Left ventricle myocardium inferior (tissue), 1 donor: ENCODE data around the gene CLCN1. TPM values are rescaled to one million over a fixed set of nuclear protein-coding genes. Genes with fewer than 3 reads are reported as not detected.

ENCODE experiments used
- DNase-seq: peaks from one replicate; pipeline ENCODE4 v3.0.0-alpha.2; 2020
- H3K27ac ChIP-seq: fragments of 200-600 bp; replicated peaks from 2 replicates; pipeline ENCODE4 v1.8.0; 2021
- H3K27me3 ChIP-seq: fragments of 200-600 bp; 2 replicates; pipeline ENCODE4 v1.8.0; 2021; ENCODE audit warnings: low read depth
- H3K36me3 ChIP-seq: fragments of 200-600 bp; 2 replicates; pipeline ENCODE4 v1.8.0; 2021
- H3K4me1 ChIP-seq: fragments of 200-600 bp; 2 replicates; pipeline ENCODE4 v1.8.0; 2021
- H3K4me3 ChIP-seq: fragments of 200-600 bp; 2 replicates; pipeline ENCODE4 v1.8.0; 2021; ENCODE audit warnings: mild to moderate bottlenecking, moderate library complexity
- H3K9me3 ChIP-seq: fragments of 200-600 bp; replicated peaks from 2 replicates; pipeline ENCODE4 v1.8.0; 2021
- CTCF ChIP-seq: fragments of 200-600 bp; IDR thresholded peaks from 2 replicates; pipeline ENCODE4 v1.8.0; 2021; ENCODE audit warnings: antibody characterized with exemption, mild to moderate bottlenecking, borderline replicate concordance
- intact Hi-C: fragments of 100-400 bp; cut with micrococcal nuclease; formaldehyde crosslinking; loops from one replicate; pipeline ENCODE4 v1.11.0; 2022
- total RNA-seq: library from RNA; stranded (reverse); fragmentation: NEBNext Ultra II Directional; extraction: Animal tissue kit (Norgen Biotek cat#: 25700); gene quantifications from one replicate; pipeline ENCODE4 v1.2.1, GENCODE V29; 2021
- donor health status: DM: no; HTN: yes; CAD: no; lungs with severe emphysema.

CLCN1 gene
- total RNA-seq, 1 donor from 2014 or later: not detected

GRCh38 chr7:143284591-143285469 is 31.1 kb upstream of the CLCN1 start, which contains the start of gene TMEM139:
TMEM139 (plus strand) TSS chr7:143284958; CDS start chr7:143285958, 1,000 bp downstream.
- no peak for TF ChIP-seq CTCF
- Histone ChIP-seq H3K27me3 (no peaks in the 10 kb centered on the region), H3K36me3 (no peaks in the 10 kb centered on the region), H3K9me3 (no peaks in the 10 kb centered on the region), H3K27ac (peak within 1 kb of the TSS; percentile 75), H3K4me1 (peaks cover 65% of the 10 kb centered on the region), H3K4me3 (peak within 1 kb of the TSS; percentile 57)
- intact Hi-C loops: no loop called here
- DNase-seq: no peak

- peaks cover 65% of the 10 kb centered on the region for H3K4me1 ChIP-seq
Observed at GRCh38 chr7:143285470-143285778, 30.5 kb upstream of the CLCN1 start.

DNA sequence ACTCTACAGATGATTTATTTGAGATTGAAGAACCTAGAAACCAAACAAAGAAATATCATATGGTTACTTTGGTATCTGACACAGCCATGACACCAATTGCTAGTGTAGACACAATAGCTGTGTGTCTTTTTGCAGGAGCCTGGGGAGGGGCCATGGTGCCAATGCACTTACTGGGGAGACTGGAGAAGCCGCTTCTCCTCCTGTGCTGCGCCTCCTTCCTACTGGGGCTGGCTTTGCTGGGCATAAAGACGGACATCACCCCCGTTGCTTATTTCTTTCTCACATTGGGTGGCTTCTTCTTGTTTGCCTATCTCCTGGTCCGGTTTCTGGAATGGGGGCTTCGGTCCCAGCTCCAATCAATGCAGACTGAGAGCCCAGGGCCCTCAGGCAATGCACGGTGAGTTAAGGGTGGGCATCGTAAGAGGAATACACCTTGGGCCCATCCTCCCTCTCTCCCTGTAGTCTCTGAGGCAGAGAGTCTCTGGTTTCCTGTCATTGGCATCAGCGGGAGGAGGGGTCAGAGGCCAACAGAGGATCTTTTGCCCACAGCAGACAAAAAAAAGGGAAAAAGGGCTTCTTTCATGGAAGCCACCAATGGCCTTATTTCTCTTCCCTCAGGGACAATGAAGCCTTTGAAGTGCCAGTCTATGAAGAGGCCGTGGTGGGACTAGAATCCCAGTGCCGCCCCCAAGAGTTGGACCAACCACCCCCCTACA is 29.9 kb upstream of the CLCN1 start:
- peak overlapping the region; percentile 75 for H3K27ac ChIP-seq
- intact Hi-C loops: no loop called here
- no peaks in the 10 kb centered on the region for H3K9me3 ChIP-seq
- no peaks in the 10 kb centered on the region for H3K27me3 ChIP-seq
- TF ChIP-seq CTCF: no peak
- H3K4me3 ChIP-seq: peak overlapping the region; percentile 57
- H3K36me3 ChIP-seq: no peaks in the 10 kb centered on the region
- no peak for DNase-seq
- peaks cover 66% of the 10 kb centered on the region for H3K4me1 ChIP-seq

More at GRCh38 chr7:143285470-143285778, 30.5 kb upstream of the CLCN1 start:
- Histone ChIP-seq H3K27me3 (no peaks in the 10 kb centered on the region), H3K4me3 (peak overlapping the region; percentile 57), H3K27ac (peak overlapping the region; percentile 75), H3K9me3 (no peaks in the 10 kb centered on the region), H3K36me3 (no peaks in the 10 kb centered on the region)
- DNase-seq: peak; percentile 30
- intact Hi-C loops: no loop called here
- TF ChIP-seq CTCF: no peak

DNA sequence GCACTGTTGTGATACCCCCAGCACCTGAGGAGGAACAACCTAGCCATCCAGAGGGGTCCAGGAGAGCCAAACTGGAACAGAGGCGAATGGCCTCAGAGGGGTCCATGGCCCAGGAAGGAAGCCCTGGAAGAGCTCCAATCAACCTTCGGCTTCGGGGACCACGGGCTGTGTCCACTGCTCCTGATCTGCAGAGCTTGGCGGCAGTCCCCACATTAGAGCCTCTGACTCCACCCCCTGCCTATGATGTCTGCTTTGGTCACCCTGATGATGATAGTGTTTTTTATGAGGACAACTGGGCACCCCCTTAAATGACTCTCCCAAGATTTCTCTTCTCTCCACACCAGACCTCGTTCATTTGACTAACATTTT is 29.4 kb upstream of the CLCN1 start:
- H3K27me3 ChIP-seq: no peaks in the 10 kb centered on the region
- intact Hi-C loops: no loop called here
- peaks cover 3% of the 10 kb centered on the region for H3K36me3 ChIP-seq
- peaks cover 72% of the 10 kb centered on the region for H3K4me1 ChIP-seq
- no peak overlapping the region for H3K4me3 ChIP-seq
- DNase-seq: no peak
- no peak for TF ChIP-seq CTCF
- peak overlapping the region; percentile 95 for H3K27ac ChIP-seq
- H3K9me3 ChIP-seq: no peaks in the 10 kb centered on the region

- Histone ChIP-seq H3K27me3 (no peaks in the 10 kb centered on the region), H3K4me1 (peaks cover 72% of the 10 kb centered on the region), H3K36me3 (peaks cover 13% of the 10 kb centered on the region), H3K4me3 (peak overlapping the region; percentile 94), H3K9me3 (no peaks in the 10 kb centered on the region), H3K27ac (peak overlapping the region; percentile 95)
- DNase-seq: no peak
- intact Hi-C loops: no loop called here
- TF ChIP-seq CTCF: no peak
Observed at GRCh38 chr7:143287339-143287934, 28.5 kb upstream of the CLCN1 start.
